H1 (cell line): ENCODE data around the gene NLRP1. TPM values are rescaled to one million over a fixed set of nuclear protein-coding genes. Genes with fewer than 3 reads are reported as not detected.

Source experiments
- CTCF ChIA-PET: fragments of 300-600 bp; sonication (Branson Sonifier 250); formaldehyde crosslinking; loops from one replicate; lab custom pipeline; 2021; ENCODE audit not compliant: partially characterized antibody; lab: Charles Lee
- POLR2A ChIA-PET: fragments of 300-600 bp; sonication (Branson Sonifier 250); formaldehyde crosslinking; loops from one replicate; lab custom pipeline; 2021; ENCODE audit warnings: inconsistent platforms; ENCODE audit not compliant: partially characterized antibody; lab: Charles Lee
- DNase-seq, 2 experiments: peaks; one replicate each; pipeline versions ENCODE4 v3.0.0 to v3.0.0-alpha.2; 2010 to 2022; ENCODE audit warnings: low spot score in 2 of 2, low read depth in 1 of 2, mixed read lengths in 1 of 2
- FAIRE-seq: peaks from 2 replicates; lab custom pipeline; 2011; peaks lifted over from hg19 to GRCh38; lab: Jason Lieb, UNC
- H2AFZ ChIP-seq: 2 replicates; pipeline ENCODE4 v1.8.1; 2012; ENCODE audit warnings: low read length, inconsistent platforms
- H2AK5ac ChIP-seq: 2 replicates; pipeline ENCODE4 v1.6.1; 2013; ENCODE audit warnings: low read depth, low read length
- H2BK120ac ChIP-seq: replicated peaks from 2 replicates; pipeline ENCODE3; 2013; ENCODE audit warnings: low read depth, low read length, inconsistent platforms
- H2BK12ac ChIP-seq: 2 replicates; pipeline ENCODE4 v1.6.1; 2013; ENCODE audit warnings: low read depth, low read length
- H2BK15ac ChIP-seq: 2 replicates; pipeline ENCODE4 v1.6.1; 2013; ENCODE audit warnings: low read length
- H2BK20ac ChIP-seq: 2 replicates; pipeline ENCODE4 v1.6.1; 2013; ENCODE audit warnings: low read length
- H2BK5ac ChIP-seq: 2 replicates; pipeline ENCODE4 v1.6.1; 2013; ENCODE audit warnings: low read depth, low read length
- H3K14ac ChIP-seq: 2 replicates; pipeline ENCODE4 v1.6.1; 2013; ENCODE audit warnings: inconsistent platforms; ENCODE audit not compliant: insufficient read length
- H3K18ac ChIP-seq: 2 replicates; pipeline ENCODE4 v1.6.1; 2013; ENCODE audit warnings: low read length; ENCODE audit errors: extremely low read depth
- H3K23ac ChIP-seq: 2 replicates; pipeline ENCODE4 v1.6.1; 2013; ENCODE audit warnings: inconsistent platforms; ENCODE audit not compliant: insufficient read length
- H3K23me2 ChIP-seq: 2 replicates; pipeline ENCODE4 v1.6.1; 2013; ENCODE audit warnings: low read depth, low read length
- H3K27ac ChIP-seq: 2 replicates; pipeline ENCODE4 v1.6.1; 2011; ENCODE audit warnings: low read depth, low read length, inconsistent platforms
- H3K27me3 ChIP-seq, 4 experiments: replicated peaks in 1 of 4; 1 replicate in 1 of 4; 2 replicates in 3 of 4; pipeline versions ENCODE4 v1.6.1 to v1.8.1; 2011 to 2013; ENCODE audit warnings: low read length in 3 of 4, mild to moderate bottlenecking in 3 of 4, inconsistent platforms in 2 of 4, mixed read lengths in 2 of 4, moderate library complexity in 1 of 4; ENCODE audit not compliant: control insufficient read depth in 3 of 4, insufficient read depth in 3 of 4; ENCODE audit errors: extremely low read depth in 1 of 4
- H3K36me3 ChIP-seq, 4 experiments: 2 replicates each; pipeline versions ENCODE4 v1.6.1 to v1.8.1; 2011 to 2013; ENCODE audit warnings: mild to moderate bottlenecking in 4 of 4, low read length in 3 of 4, moderate library complexity in 2 of 4, control low read depth in 1 of 4, inconsistent platforms in 1 of 4; ENCODE audit not compliant: insufficient read depth in 4 of 4, control insufficient read depth in 2 of 4
- H3K4ac ChIP-seq: replicated peaks from 2 replicates; pipeline ENCODE3; 2013; ENCODE audit warnings: low read length, low read depth, mixed read lengths, inconsistent platforms; ENCODE audit not compliant: insufficient read length
- H3K4me1 ChIP-seq, 4 experiments: replicated peaks in 1 of 4; 1 replicate in 1 of 4; 2 replicates in 3 of 4; pipeline versions ENCODE4 v1.6.1 to v1.8.1; 2011 to 2013; ENCODE audit warnings: low read length in 3 of 4, inconsistent platforms in 2 of 4, mixed read lengths in 1 of 4; ENCODE audit not compliant: insufficient read depth in 4 of 4, control insufficient read depth in 3 of 4
- H3K4me2 ChIP-seq, 2 experiments: 2 replicates each; pipeline versions ENCODE4 v1.6.1 to v1.8.1; 2011 to 2013; ENCODE audit warnings: low read depth in 2 of 2, low read length in 2 of 2, control low read depth in 1 of 2, inconsistent platforms in 1 of 2, mild to moderate bottlenecking in 1 of 2; ENCODE audit not compliant: insufficient read depth in 1 of 2
- H3K4me3 ChIP-seq, 4 experiments: fragments of 200-600, 300-600 bp in 1 of 4; sonication (generic), shearing (Covaris generic), sonication (Bioruptor Twin) in 1 of 4; 2 replicates each; pipeline versions ENCODE4 v1.5.1 to v1.8.1; 2011 to 2016; ENCODE audit warnings: low read length in 4 of 4, low read depth in 3 of 4, control low read depth in 2 of 4, inconsistent platforms in 2 of 4, mild to moderate bottlenecking in 2 of 4, mixed read lengths in 1 of 4, moderate library complexity in 1 of 4; ENCODE audit not compliant: insufficient read depth in 2 of 4; ENCODE audit errors: extremely low read depth in 1 of 4
- H3K56ac ChIP-seq: replicated peaks from 2 replicates; pipeline ENCODE3; 2013; ENCODE audit warnings: low read depth, mild to moderate bottlenecking, mixed read lengths, low read length, inconsistent platforms; ENCODE audit not compliant: insufficient read length
- H3K79me1 ChIP-seq: 2 replicates; pipeline ENCODE4 v1.6.1; 2013; ENCODE audit warnings: low read depth, low read length, control low read depth
- H3K79me2 ChIP-seq, 2 experiments: 2 replicates each; pipeline versions ENCODE4 v1.6.1 to v1.8.1; 2012 to 2013; ENCODE audit warnings: low read length in 2 of 2, mild to moderate bottlenecking in 2 of 2, inconsistent platforms in 1 of 2; ENCODE audit not compliant: insufficient read depth in 2 of 2, control insufficient read depth in 1 of 2
- H3K9ac ChIP-seq, 4 experiments: replicated peaks in 1 of 4; 1 replicate in 1 of 4; 2 replicates in 3 of 4; pipeline versions ENCODE4 v1.6.1 to v1.8.1; 2011 to 2013; ENCODE audit warnings: low read depth in 3 of 4, low read length in 3 of 4, control low read depth in 2 of 4, mild to moderate bottlenecking in 2 of 4, moderate library complexity in 2 of 4, inconsistent platforms in 1 of 4; ENCODE audit errors: extremely low read depth in 1 of 4
- H3K9me3 ChIP-seq, 2 experiments: 2 replicates each; pipeline versions ENCODE4 v1.6.1 to v1.8.1; 2012 to 2013; ENCODE audit warnings: mild to moderate bottlenecking in 2 of 2, moderate library complexity in 2 of 2, control low read depth in 1 of 2, inconsistent platforms in 1 of 2, low read depth in 1 of 2, low read length in 1 of 2, mixed read lengths in 1 of 2; ENCODE audit not compliant: insufficient read depth in 2 of 2
- H4K20me1 ChIP-seq, 2 experiments: replicated peaks in 1 of 2; 2 replicates each; pipeline versions ENCODE3 to v1.8.1; 2011 to 2013; ENCODE audit warnings: inconsistent platforms in 2 of 2, low read length in 2 of 2, mild to moderate bottlenecking in 1 of 2; ENCODE audit not compliant: insufficient read depth in 2 of 2, control insufficient read depth in 1 of 2
- H4K5ac ChIP-seq: 2 replicates; pipeline ENCODE4 v1.6.1; 2013; ENCODE audit warnings: low read length, low read depth, mixed read lengths, inconsistent platforms; ENCODE audit not compliant: insufficient read length
- H4K8ac ChIP-seq: 2 replicates; pipeline ENCODE4 v1.8.0; 2013; ENCODE audit warnings: mild to moderate bottlenecking, moderate library complexity, low read length, inconsistent platforms; ENCODE audit not compliant: insufficient read depth; ENCODE audit errors: extremely low read depth
- H4K91ac ChIP-seq: replicated peaks from 2 replicates; pipeline ENCODE3; 2013; ENCODE audit warnings: low read length, mixed read lengths, inconsistent platforms; ENCODE audit not compliant: insufficient read length
- CHD2 ChIP-seq: IDR thresholded peaks from 2 replicates; pipeline ENCODE4 v1.6.1; 2012; ENCODE audit warnings: low read length, improper control_type of control experiment
- WGBS, 2 experiments: shearing (Covaris generic) in 1 of 2; methylation state at CpG; one replicate each; pipeline versions ENCODE4 v1.1.6 to v1.1.7; 2013 to 2015; ENCODE audit warnings: low lambda C conversion rate in 2 of 2, mixed read lengths in 2 of 2, inconsistent platforms in 1 of 2, low coverage in 1 of 2, missing lambda C conversion rate in 1 of 2; ENCODE audit not compliant: insufficient replicate concordance in 2 of 2, insufficient coverage in 1 of 2, insufficient read length in 1 of 2; ENCODE audit errors: extremely low coverage in 1 of 2, missing lambda C conversion rate in 1 of 2; 5-methylcytosine and 5-hydroxymethylcytosine counted together
- polyA plus RNA-seq, 7 experiments: library from polyadenylated mRNA; depleted of rRNA in 3 of 7; stranded (reverse) in 5 of 7; unstranded in 2 of 7; fragments of >200 nt in 5 of 7; fragments of 200-250 nt in 2 of 7; gene quantifications; 1 replicate in 5 of 7; 2 replicates in 1 of 7; 4 replicates in 1 of 7; pipeline versions ENCODE4 v1.2.1 to v1.2.3, GENCODE V29; 2011 to 2013; ENCODE audit warnings: missing spikeins in 2 of 7, mixed read lengths in 2 of 7
- total RNA-seq: library from RNA; stranded (reverse); fragmentation: NEBNext Ultra II Directional; extraction: Animal tissue kit (Norgen Biotek cat#: 25700); gene quantifications from 2 replicates; pipeline ENCODE4 v1.2.1, GENCODE V29; 2021

NLRP1 gene
- total and polyA plus RNA-seq, 2 of the 8 experiments (the other 6 are each of a cell fraction or from before 2014, with no cell fraction given) = 8.6 to 10.4 TPM

- no peaks in the 10 kb centered on the region for H3K9me3 ChIP-seq
- no peaks in the 10 kb centered on the region for H4K20me1 ChIP-seq
- no peak overlapping the region for H2BK120ac ChIP-seq
- H3K9ac ChIP-seq = no peak overlapping the region
- H3K23ac ChIP-seq = no peak overlapping the region
- H2BK12ac ChIP-seq = no peak overlapping the region
- TF ChIP-seq CHD2 = no peak
- no peaks in the 10 kb centered on the region for H3K79me1 ChIP-seq
- H3K23me2 ChIP-seq = no peaks in the 10 kb centered on the region
- no peak overlapping the region for H3K14ac ChIP-seq
- no peaks in the 10 kb centered on the region for H3K4me1 ChIP-seq
- no peak overlapping the region for H2BK5ac ChIP-seq
- H4K5ac ChIP-seq = no peak overlapping the region
- H4K8ac ChIP-seq = no peak overlapping the region
- no peak overlapping the region for H3K4me3 ChIP-seq
- ChIA-PET POLR2A (no interaction called here), CTCF (no interaction called here)
- no peak overlapping the region for H4K91ac ChIP-seq
- H3K27ac ChIP-seq = no peak overlapping the region
- no peak overlapping the region for H2AFZ ChIP-seq
- H3K79me2 ChIP-seq = no peaks in the 10 kb centered on the region
- FAIRE-seq (no peak), DNase-seq (no peak)
- no peak overlapping the region for H3K18ac ChIP-seq
- H3K4me2 ChIP-seq = no peak overlapping the region
- no peak overlapping the region for H3K4ac ChIP-seq
- no peak overlapping the region for H3K56ac ChIP-seq
- no peaks in the 10 kb centered on the region; a peak in 1 of 7 replicates for H3K27me3 ChIP-seq
- no peak overlapping the region for H2AK5ac ChIP-seq
- H3K36me3 ChIP-seq = no peaks in the 10 kb centered on the region
- 79% methylated on average over 2 of the region's 2 CpGs; no CpG with 5 or more reads in 1 of the 2 experiments for WGBS, 2 experiments
- no peak overlapping the region for H2BK20ac ChIP-seq
- no peak overlapping the region for H2BK15ac ChIP-seq
Observed at GRCh38 chr17:5565808-5566207, 18.5 kb downstream of the NLRP1 start.
